GM12872 (cell line): ENCODE measurements around the gene TBRG4.
A peak's percentile ranks its signal among the peaks of the same experiment; 100 is the strongest.

Experiments used
- TF ChIP-seq, protein P1 (sequence below): IDR thresholded peaks from 3 replicates; pipeline ENCODE4 v1.5.1; 2011; ENCODE audit warnings: low read depth, mild to moderate bottlenecking, low read length, moderate library complexity; ENCODE audit not compliant: insufficient read depth

The TBRG4 gene

DNA sequence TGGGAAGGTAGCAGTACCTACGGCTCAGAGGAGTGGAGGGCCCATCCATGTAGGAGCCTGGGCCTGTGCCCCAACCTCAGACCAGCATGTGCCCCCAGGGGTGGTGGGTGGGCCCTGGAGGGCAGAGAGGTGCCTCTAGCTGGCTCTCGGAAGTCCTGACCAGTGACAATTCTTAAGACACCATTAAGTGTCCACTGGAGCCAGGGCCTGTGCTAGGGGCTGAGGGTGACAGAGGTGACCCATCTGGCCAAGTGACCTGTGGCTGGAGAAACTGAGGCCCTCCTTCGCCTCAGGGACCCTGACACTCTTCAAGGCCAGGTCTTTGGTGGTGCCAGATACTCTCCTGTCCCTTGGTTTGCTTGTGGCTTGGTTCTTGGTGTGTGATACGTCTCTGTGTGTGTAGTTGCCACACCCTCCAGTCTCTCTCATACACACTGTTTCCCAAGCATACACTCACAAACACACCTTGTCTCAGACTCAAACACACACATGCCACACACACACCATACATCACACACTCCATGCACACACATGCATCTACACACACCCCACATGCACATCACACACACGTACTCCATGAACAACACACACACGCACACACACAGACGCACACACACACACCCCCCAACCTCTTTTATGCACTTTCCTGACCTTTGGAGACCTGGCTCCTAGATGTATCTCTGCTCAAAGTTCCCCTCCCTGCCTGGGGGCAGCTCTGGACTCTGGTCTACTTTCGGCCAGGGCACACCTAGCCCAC lies 45.2 kb upstream of the TBRG4 start:
- TF ChIP-seq, protein P1, sequence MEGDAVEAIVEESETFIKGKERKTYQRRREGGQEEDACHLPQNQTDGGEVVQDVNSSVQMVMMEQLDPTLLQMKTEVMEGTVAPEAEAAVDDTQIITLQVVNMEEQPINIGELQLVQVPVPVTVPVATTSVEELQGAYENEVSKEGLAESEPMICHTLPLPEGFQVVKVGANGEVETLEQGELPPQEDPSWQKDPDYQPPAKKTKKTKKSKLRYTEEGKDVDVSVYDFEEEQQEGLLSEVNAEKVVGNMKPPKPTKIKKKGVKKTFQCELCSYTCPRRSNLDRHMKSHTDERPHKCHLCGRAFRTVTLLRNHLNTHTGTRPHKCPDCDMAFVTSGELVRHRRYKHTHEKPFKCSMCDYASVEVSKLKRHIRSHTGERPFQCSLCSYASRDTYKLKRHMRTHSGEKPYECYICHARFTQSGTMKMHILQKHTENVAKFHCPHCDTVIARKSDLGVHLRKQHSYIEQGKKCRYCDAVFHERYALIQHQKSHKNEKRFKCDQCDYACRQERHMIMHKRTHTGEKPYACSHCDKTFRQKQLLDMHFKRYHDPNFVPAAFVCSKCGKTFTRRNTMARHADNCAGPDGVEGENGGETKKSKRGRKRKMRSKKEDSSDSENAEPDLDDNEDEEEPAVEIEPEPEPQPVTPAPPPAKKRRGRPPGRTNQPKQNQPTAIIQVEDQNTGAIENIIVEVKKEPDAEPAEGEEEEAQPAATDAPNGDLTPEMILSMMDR = no peak

DNA sequence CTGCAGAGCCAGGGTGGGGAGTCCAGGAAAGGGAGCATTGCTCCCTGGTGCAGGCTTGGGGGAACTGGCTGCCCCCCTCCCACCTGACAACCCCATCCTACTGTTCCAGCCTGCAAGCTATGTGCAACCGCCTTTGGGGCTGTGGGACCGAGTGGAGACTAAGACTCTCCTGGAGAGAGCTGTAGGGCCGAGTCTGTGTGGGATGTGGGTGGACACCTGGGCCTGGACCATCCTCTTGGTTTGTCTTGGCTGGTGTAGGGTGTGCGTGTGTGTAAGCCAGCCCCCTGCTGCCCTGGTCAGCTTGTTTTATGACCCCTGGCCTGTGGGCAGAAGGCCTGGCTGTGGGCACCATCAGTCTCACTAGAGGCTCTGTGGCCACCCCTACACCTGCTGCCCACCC lies 44.4 kb upstream of the TBRG4 start:
- TF ChIP-seq, protein P1 = no peak

DNA sequence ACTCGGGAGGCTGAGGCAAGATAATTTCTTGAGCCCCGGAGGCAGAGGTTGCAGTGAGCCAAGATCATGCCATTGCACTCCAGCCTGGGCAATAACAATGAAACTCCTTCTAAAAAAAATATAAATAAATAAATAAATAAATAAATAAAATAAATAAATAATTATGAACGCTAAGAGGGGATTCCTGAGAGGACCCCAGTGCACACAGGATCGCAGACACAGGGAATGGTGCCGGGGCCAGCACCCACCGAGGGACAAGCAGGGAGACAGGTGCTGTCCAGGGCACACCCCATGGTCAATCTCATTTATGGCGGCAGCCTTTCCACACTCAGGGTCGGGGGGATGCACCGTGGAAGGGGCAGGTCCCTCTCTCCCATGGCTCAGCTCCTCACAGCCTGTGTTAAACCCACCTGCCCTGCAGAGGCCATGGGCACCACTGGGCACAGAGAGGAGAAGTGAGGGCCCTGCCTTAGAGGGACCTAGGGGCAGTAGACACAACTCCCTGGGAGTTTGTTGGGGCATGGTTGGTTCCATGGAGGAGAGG lies 43.9 kb upstream of the TBRG4 start:
- TF ChIP-seq, protein P1 = no peak

DNA sequence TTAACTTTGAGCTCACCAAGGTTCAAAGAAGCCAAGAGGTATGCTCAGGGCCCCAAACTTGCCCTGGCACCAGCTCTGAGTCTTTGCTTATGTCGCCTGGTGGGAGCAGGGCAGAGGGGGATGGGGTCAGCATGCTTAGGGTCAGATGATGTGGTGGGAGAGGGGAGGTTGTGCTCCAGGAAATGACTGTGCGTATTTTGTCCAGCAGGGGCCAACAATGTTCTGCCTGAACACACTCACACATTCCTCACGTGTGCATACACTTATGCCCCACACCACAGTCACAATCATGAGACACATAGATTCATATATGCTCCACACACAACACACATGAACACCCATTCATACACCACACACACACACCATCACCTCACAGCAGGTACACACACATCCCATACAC lies 41.7 kb upstream of the TBRG4 start:
- TF ChIP-seq, protein P1 = 0 out of 3 replicates have a peak, but pooled peaks have one; percentile 10

DNA sequence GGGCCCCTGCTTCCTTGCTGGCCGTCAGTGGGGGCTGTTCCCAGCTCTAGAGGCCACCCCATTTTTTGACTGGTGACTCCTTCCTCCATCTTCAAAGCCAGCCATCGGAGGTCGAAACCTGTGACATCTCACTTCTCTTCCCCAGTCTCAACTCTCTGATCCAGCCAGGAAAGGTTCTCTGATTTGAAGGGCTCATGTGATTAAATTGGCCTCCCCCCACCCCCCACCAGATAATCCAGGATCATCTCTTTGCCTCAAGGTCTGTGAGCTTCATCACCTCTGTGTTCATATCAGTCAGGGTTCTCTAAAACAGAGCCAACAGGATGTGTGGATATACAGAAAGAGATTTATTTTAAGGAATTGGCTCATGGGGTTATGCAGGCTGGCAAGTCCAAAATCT lies 40.5 kb upstream of the TBRG4 start:
- TF ChIP-seq, protein P1 = no peak

DNA sequence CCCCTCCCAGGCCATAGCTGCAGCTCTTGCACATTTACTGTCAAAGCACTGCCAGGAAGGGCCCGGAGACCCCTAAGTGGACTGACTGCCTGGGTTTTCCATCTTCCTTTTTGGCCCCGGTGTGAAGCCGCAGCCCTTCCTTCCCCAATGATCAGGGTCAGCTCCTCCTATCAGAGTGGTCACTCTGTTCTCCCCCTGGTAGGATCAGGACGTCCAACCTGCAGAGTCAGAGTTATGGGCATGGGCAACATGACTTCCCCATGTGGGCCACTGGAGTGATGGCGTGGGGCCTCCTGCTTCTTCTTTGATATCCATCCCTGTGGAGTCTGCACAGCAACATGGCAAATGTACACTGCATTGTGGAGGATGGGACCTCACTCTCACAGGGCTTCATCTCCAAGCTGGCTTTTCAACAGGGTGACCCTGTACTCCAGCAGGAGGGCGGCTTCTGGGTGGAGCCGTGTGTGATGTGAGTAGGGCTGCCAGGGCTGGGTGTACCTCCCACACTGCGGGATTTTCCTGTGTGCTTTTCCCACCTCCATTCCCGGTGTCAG lies 39.7 kb upstream of the TBRG4 start:
- TF ChIP-seq, protein P1 = no peak

DNA sequence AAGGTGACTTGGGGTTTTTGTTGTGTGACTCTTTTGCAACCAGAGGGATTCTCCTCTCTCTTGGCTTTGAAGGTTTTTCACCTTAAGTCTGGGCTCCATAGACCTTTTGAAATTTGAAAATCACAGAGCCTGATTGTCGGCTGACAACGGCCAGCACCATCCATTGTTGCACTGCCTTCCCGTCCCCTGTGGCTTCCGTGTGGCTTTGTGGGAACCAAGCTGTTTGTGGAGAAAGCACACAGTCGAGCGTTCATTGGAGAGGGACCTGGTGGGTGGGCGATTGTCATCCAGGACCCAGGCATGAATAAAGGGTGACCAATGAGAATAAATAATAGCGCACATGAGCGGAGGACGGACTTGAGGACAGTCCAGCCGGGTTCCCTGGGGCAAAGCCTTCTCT lies 38.7 kb upstream of the TBRG4 start:
- TF ChIP-seq, protein P1 = no peak
